Mesendoderm (in vitro differentiated cells): ENCODE measurements around the gene ANXA4.
A peak's percentile ranks its signal among the peaks of the same experiment; 100 is the strongest.

Source experiments
- DNase-seq: peaks from one replicate; pipeline ENCODE4 v3.0.0; 2013
- H2AK5ac ChIP-seq: 2 replicates; pipeline ENCODE4 v1.6.1; 2013; ENCODE audit warnings: low read length, inconsistent platforms
- H2BK120ac ChIP-seq: 2 replicates; pipeline ENCODE4 v1.6.1; 2013; ENCODE audit warnings: low read depth, mild to moderate bottlenecking, low read length, moderate library complexity, mixed read lengths
- H2BK15ac ChIP-seq: replicated peaks from 2 replicates; pipeline ENCODE4 v1.6.1; 2013; ENCODE audit warnings: low read depth, mild to moderate bottlenecking, moderate library complexity
- H2BK5ac ChIP-seq: 2 replicates; pipeline ENCODE4 v1.6.1; 2013; ENCODE audit warnings: low read length, inconsistent platforms
- H3K18ac ChIP-seq: 2 replicates; pipeline ENCODE4 v1.6.1; 2013; ENCODE audit warnings: mild to moderate bottlenecking, low read length, mixed read lengths
- H3K23ac ChIP-seq: one replicate; pipeline ENCODE4 v1.6.1; 2013; ENCODE audit warnings: low read length
- H3K27ac ChIP-seq: 2 replicates; pipeline ENCODE4 v1.5.1; 2013; ENCODE audit warnings: low read depth, mild to moderate bottlenecking, inconsistent platforms, low read length, moderate library complexity
- H3K27me3 ChIP-seq: 2 replicates; pipeline ENCODE4 v1.6.1; 2013; ENCODE audit warnings: low read length, control low read depth, mild to moderate bottlenecking, inconsistent platforms; ENCODE audit not compliant: insufficient read depth, poor library complexity
- H3K36me3 ChIP-seq: 2 replicates; pipeline ENCODE4 v1.6.1; 2013; ENCODE audit warnings: low read length, inconsistent platforms; ENCODE audit not compliant: control insufficient read depth, insufficient read depth
- H3K4ac ChIP-seq: one replicate; pipeline ENCODE4 v1.6.1; 2013; ENCODE audit warnings: low read depth, mild to moderate bottlenecking, low read length, moderate library complexity
- H3K4me1 ChIP-seq: 2 replicates; pipeline ENCODE4 v1.6.1; 2013; ENCODE audit warnings: low read depth, low read length, inconsistent platforms; ENCODE audit not compliant: control insufficient read depth
- H3K4me2 ChIP-seq: 2 replicates; pipeline ENCODE4 v1.6.1; 2013; ENCODE audit warnings: low read length
- H3K4me3 ChIP-seq: 2 replicates; pipeline ENCODE4 v1.5.1; 2013; ENCODE audit warnings: mild to moderate bottlenecking, low read length
- H3K56ac ChIP-seq: one replicate; pipeline ENCODE4 v1.6.1; 2013; ENCODE audit warnings: low read length
- H3K79me1 ChIP-seq: 2 replicates; pipeline ENCODE4 v1.6.1; 2013; ENCODE audit warnings: low read length, inconsistent platforms
- H3K79me2 ChIP-seq: 2 replicates; pipeline ENCODE4 v1.6.1; 2013; ENCODE audit warnings: mild to moderate bottlenecking, low read length; ENCODE audit not compliant: control insufficient read depth, insufficient read depth
- H3K9ac ChIP-seq: 2 replicates; pipeline ENCODE4 v1.6.1; 2013; ENCODE audit warnings: low read length, inconsistent platforms
- H4K5ac ChIP-seq: one replicate; pipeline ENCODE4 v1.6.1; 2013; ENCODE audit warnings: low read length
- H4K8ac ChIP-seq: one replicate; pipeline ENCODE4 v1.6.1; 2013; ENCODE audit warnings: low read depth, mild to moderate bottlenecking, control low read depth, low read length, moderate library complexity
- WGBS: extraction: QIAGEN DNeasy Blood & Tissue Kit; methylation state at CpG from one replicate; pipeline ENCODE4 v1.1.7; 2013; ENCODE audit warnings: low lambda C conversion rate, missing lambda C conversion rate; ENCODE audit not compliant: insufficient coverage; ENCODE audit errors: extremely low coverage; 5-methylcytosine and 5-hydroxymethylcytosine counted together

Gene ANXA4

DNA sequence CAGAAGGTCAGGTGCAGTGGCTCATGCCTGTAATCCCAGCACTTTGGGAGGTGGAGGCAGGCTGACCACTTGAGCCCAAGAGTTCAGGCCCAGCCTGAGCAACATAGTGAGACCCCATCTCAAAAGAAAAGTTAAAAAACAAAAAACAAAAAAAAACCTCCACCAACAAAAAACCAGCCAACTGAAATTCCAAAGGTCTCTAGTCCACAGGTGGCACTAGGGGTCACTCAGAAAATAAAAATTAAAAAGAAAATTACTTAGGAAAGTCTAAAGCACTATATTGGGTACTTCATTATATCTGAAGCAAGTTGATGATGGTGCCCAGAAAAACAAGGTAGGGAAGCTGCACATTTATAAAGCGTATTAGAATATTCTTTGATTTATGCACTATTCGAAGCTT lies 26.9 kb downstream of the ANXA4 start:
- Histone ChIP-seq H3K27me3 (no peaks in the 10 kb centered on the region), H3K79me2 (no peaks in the 10 kb centered on the region), H4K5ac (no peak overlapping the region), H3K36me3 (no peaks in the 10 kb centered on the region), H3K4ac (no peak overlapping the region), H2AK5ac (no peak overlapping the region), H3K27ac (no peak overlapping the region), H3K23ac (no peak overlapping the region), H3K18ac (no peak overlapping the region), H2BK120ac (no peak overlapping the region), H3K4me3 (no peak overlapping the region), H3K79me1 (no peaks in the 10 kb centered on the region), H3K56ac (no peak overlapping the region), H2BK5ac (no peak overlapping the region), H3K9ac (no peak overlapping the region), H3K4me1 (no peaks in the 10 kb centered on the region), H4K8ac (no peak overlapping the region), H3K4me2 (no peak overlapping the region), H2BK15ac (no peak overlapping the region)
- no peak for DNase-seq
- no CpG with 5 or more reads among the region's 2 CpGs for WGBS

DNA sequence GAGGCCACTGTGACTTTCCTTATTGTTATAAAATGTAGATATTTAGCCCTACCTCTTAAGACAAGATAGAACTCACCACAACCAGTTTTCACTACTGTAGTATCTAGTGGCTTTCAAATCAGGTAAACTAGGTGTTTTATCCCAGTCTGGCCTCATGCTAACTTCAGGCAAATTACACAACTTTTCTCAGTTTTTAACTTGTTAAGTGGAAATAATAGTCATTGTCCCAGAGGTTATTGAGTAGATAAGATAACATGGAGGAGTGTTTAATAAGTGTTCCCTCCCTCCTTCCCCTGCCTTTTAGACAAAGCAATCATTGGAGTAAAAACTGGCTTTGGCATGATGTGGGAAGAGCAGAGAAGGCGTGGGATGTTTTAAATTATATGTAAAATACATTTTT lies 27.3 kb downstream of the ANXA4 start:
- Histone ChIP-seq H3K9ac (no peak overlapping the region), H3K4me1 (no peaks in the 10 kb centered on the region), H2BK120ac (no peak overlapping the region), H3K4ac (no peak overlapping the region), H3K79me2 (no peaks in the 10 kb centered on the region), H3K27me3 (no peaks in the 10 kb centered on the region), H3K4me3 (no peak overlapping the region), H4K8ac (no peak overlapping the region), H3K23ac (no peak overlapping the region), H4K5ac (no peak overlapping the region), H3K4me2 (no peak overlapping the region), H3K79me1 (no peaks in the 10 kb centered on the region), H2AK5ac (no peak overlapping the region), H2BK15ac (no peak overlapping the region), H3K27ac (no peak overlapping the region), H3K18ac (no peak overlapping the region), H2BK5ac (no peak overlapping the region), H3K36me3 (no peaks in the 10 kb centered on the region), H3K56ac (peak overlapping the region; percentile 6)
- peak; percentile 31 for DNase-seq
- WGBS, result no CpG with 5 or more reads among the region's 1 CpG

DNA sequence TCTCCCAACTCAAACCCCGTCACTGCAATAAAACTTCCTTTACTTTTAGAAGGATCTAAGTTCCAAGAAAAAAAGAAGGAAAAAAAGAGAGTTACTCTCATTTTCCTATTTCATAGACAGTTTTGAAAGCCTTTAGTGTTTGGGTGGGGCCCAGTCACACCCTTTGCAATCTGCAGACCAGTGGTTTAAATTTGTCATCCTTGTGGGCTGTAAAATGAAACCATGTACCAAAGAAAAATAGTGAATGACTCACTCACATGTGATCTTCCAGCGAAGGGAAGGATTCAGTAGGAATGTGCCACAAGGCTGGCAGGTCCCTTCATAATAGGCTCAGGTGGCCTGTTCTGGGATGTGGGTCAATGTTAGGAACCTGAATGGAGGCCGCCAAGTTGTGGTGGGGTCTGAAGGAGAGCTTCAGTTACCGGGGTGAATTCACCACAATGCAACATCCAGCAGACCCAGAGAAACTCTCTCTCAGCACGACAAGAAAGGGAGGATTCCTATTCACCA lies 28.3 kb downstream of the ANXA4 start:
- Histone ChIP-seq H3K4me3 (no peak overlapping the region), H2BK5ac (no peak overlapping the region), H4K5ac (no peak overlapping the region), H3K4me2 (no peak overlapping the region), H3K56ac (no peak overlapping the region), H3K4ac (peak overlapping the region; percentile 26), H3K79me1 (no peaks in the 10 kb centered on the region), H3K27ac (no peak overlapping the region), H2AK5ac (no peak overlapping the region), H3K36me3 (no peaks in the 10 kb centered on the region), H3K9ac (no peak overlapping the region), H3K18ac (no peak overlapping the region), H2BK15ac (no peak overlapping the region), H2BK120ac (no peak overlapping the region), H3K4me1 (no peaks in the 10 kb centered on the region), H3K23ac (no peak overlapping the region), H4K8ac (no peak overlapping the region), H3K79me2 (no peaks in the 10 kb centered on the region), H3K27me3 (no peaks in the 10 kb centered on the region)
- no CpG with 5 or more reads among the region's 5 CpGs for WGBS
- peak; percentile 44 for DNase-seq

DNA sequence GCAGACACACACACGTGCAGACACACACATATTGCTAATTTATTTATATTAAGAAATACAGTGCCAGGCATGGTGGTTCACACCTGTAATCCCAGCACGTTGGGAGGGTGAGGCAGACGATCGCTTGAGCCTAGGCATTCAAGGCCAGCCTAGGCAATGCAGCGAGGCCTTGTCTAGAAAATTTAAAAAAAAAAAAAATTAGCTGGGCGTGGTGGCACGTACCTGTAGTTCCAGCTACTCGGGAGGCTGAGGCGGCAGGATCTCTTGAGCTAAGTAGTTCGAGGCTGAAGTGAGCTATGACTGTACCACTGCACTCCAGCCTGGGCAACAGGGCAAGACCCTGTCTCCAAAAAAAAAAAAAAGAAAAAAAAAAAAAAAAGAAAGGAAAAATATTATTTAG lies 28.8 kb downstream of the ANXA4 start:
- no peak overlapping the region for H3K4me3 ChIP-seq
- no peak overlapping the region for H3K23ac ChIP-seq
- H3K79me2 ChIP-seq, result no peaks in the 10 kb centered on the region
- H2BK15ac ChIP-seq, result no peak overlapping the region
- no peaks in the 10 kb centered on the region for H3K79me1 ChIP-seq
- H3K18ac ChIP-seq, result no peak overlapping the region
- H3K27me3 ChIP-seq, result no peaks in the 10 kb centered on the region
- H3K9ac ChIP-seq, result no peak overlapping the region
- no peak overlapping the region for H4K5ac ChIP-seq
- H2BK120ac ChIP-seq, result no peak overlapping the region
- no peak overlapping the region for H2BK5ac ChIP-seq
- no CpG with 5 or more reads among the region's 10 CpGs for WGBS
- no peak for DNase-seq
- H3K27ac ChIP-seq, result no peak overlapping the region
- H3K4me2 ChIP-seq, result no peak overlapping the region
- H3K36me3 ChIP-seq, result no peaks in the 10 kb centered on the region
- H3K56ac ChIP-seq, result no peak overlapping the region
- H2AK5ac ChIP-seq, result no peak overlapping the region
- H3K4me1 ChIP-seq, result no peaks in the 10 kb centered on the region
- no peak overlapping the region for H4K8ac ChIP-seq
- no peak overlapping the region for H3K4ac ChIP-seq

DNA sequence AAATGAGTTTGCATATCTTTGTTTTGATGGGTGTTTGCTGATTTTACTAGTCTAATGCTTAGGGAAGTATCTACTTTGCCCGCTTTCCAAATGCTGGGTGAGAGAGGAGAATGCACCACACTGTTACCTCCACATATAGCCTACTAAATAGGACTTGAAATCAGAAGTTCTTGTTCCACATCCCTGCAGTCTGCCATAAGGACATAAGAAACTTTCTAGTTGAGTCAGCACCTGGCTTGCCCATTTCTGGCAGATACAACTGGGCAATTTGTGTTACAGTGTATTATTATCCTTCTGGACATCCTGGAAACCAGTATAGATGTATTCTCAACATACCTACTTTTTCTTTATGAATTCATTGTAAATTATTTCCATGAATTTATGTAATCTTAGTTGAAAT lies 29.5 kb downstream of the ANXA4 start:
- no peak for DNase-seq
- Histone ChIP-seq H3K79me1 (no peaks in the 10 kb centered on the region), H4K8ac (no peak overlapping the region), H3K4me2 (no peak overlapping the region), H3K36me3 (no peaks in the 10 kb centered on the region), H3K9ac (no peak overlapping the region), H3K27ac (no peak overlapping the region), H3K27me3 (no peaks in the 10 kb centered on the region), H3K56ac (no peak overlapping the region), H2BK5ac (no peak overlapping the region), H3K4ac (no peak overlapping the region), H2BK120ac (no peak overlapping the region), H3K18ac (no peak overlapping the region), H2BK15ac (no peak overlapping the region), H3K4me1 (no peaks in the 10 kb centered on the region), H4K5ac (no peak overlapping the region), H3K23ac (no peak overlapping the region), H2AK5ac (no peak overlapping the region), H3K4me3 (no peak overlapping the region), H3K79me2 (no peaks in the 10 kb centered on the region)
- no CpG with 5 or more reads among the region's 1 CpG for WGBS

DNA sequence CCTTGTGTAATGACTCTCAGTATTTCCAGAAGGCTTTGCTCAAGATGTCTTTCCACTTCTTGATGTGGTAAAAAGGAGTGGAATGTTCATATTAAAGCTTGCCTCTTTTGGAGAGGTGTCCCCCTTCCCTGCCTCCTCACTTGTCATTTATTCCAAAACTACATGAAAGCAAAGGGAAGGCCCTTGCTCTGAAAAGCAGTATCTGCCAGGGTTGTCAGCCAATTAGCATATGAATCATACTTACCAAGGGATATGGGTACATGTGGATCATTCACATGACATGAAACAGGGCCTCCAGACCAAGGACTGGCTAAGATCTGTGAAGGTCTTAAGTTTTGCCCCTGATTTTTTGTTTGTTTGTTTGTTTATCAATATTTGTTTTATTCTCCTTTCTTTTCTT lies 31.3 kb downstream of the ANXA4 start:
- Histone ChIP-seq H4K8ac (no peak overlapping the region), H3K27ac (no peak overlapping the region)

More for the DNA sequence above, 31.3 kb downstream of the ANXA4 start:
- Histone ChIP-seq H3K4me1 (no peaks in the 10 kb centered on the region), H3K4me3 (no peak overlapping the region), H3K79me2 (no peaks in the 10 kb centered on the region), H3K4ac (no peak overlapping the region), H2AK5ac (no peak overlapping the region), H4K5ac (no peak overlapping the region), H3K18ac (no peak overlapping the region), H3K36me3 (no peaks in the 10 kb centered on the region), H2BK120ac (no peak overlapping the region), H3K27me3 (no peaks in the 10 kb centered on the region), H2BK5ac (no peak overlapping the region), H3K56ac (no peak overlapping the region), H3K23ac (no peak overlapping the region), H3K4me2 (no peak overlapping the region), H3K9ac (no peak overlapping the region), H2BK15ac (no peak overlapping the region), H3K79me1 (no peaks in the 10 kb centered on the region)
- no peak for DNase-seq
